AG10803 (cell line): ENCODE data around the gene OVCH1.
"Not testable (repeated sequence)": the region's sequence is repeated elsewhere in the genome, so short reads cannot be mapped to it uniquely, and the experiment has no call there.

Experiments used
- DNase-seq: peaks from one replicate; pipeline ENCODE4 v3.0.0; 2010; ENCODE audit warnings: low read depth
- H3K4me3 ChIP-seq: 2 replicates; pipeline ENCODE4 v1.5.1; 2011; ENCODE audit warnings: mild to moderate bottlenecking, low read length, control low read depth
- CTCF ChIP-seq: conservative IDR thresholded peaks from 2 replicates; pipeline ENCODE4 v1.5.1; 2011; ENCODE audit warnings: mild to moderate bottlenecking, low read length, control low read depth, inconsistent platforms

Gene OVCH1

GRCh38 chr12:29396774-29397173, 100.7 kb downstream of the OVCH1 start:
- no peak for DNase-seq
- H3K4me3 ChIP-seq = no peak overlapping the region
- TF ChIP-seq CTCF = no peak

DNA sequence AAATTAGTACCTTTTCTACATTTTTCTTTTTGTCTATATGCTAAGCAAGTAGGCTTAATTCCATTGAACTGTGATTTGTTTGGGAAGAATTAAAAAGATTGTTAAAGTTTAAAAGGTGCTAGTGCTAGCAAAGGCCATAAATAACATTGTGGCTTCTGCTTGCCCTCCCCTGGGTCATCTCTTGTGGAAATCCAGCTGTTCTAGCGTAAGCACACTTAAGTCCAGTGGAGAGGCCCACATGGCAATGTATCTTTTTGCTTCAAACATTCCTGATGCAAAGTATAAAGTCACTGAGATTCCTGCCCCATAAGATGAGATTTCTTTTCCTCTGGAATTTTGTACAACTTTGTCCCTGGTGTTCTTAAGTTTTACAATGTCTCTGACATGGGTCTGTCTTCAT, 102.1 kb downstream of the OVCH1 start:
- H3K4me3 ChIP-seq = no peak overlapping the region
- DNase-seq = no peak
- TF ChIP-seq CTCF = no peak

DNA sequence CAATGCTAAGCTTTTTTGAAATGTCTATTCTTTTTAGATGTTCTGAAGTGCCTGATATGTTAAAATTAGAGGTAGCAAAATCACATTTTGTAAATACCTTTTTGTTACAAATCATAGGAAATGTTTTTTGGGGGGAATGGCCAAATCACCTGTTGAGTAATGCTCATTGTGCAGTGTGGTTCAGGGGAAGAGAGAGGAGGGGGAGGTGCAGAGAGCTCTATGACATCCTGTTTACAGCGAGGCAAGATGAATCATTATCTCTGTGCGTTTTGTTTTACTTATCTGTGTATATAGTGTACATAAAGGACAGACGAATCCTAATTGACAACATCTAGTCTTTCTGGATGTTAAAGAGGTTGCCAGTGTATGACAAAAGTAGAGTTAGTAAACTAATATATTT, 107.1 kb downstream of the OVCH1 start:
- H3K4me3 ChIP-seq, DNase-seq: not testable (repeated sequence)

GRCh38 chr12:29389295-29389919, 108.1 kb downstream of the OVCH1 start:
- DNase-seq = no peak
- H3K4me3 ChIP-seq = no peak overlapping the region
- TF ChIP-seq CTCF = no peak

GRCh38 chr12:29386084-29386680, 111.3 kb downstream of the OVCH1 start:
- not testable (repeated sequence) for H3K4me3 ChIP-seq, DNase-seq

GRCh38 chr12:29385194-29385593, 112.3 kb downstream of the OVCH1 start:
- DNase-seq, H3K4me3 ChIP-seq: not testable (repeated sequence)

GRCh38 chr12:29382251-29382650, 115.2 kb downstream of the OVCH1 start:
- DNase-seq = no peak
- H3K4me3 ChIP-seq = no peak overlapping the region
- TF ChIP-seq CTCF = no peak

GRCh38 chr12:29380536-29381523, 116.7 kb downstream of the OVCH1 start, which contains the start of gene ERGIC2:
Gene ERGIC2 (minus strand): TSS chr12:29381172. CDS start chr12:29371633, 9,539 bp downstream.
- no peak for TF ChIP-seq CTCF
- H3K4me3 ChIP-seq = peak within 1 kb of the TSS; percentile 100
- peak; percentile 98 for DNase-seq
